Stimulated activated CD8-positive, alpha-beta memory T cell treated with anti-CD3 and anti-CD28 coated beads, Interleukin-7, amount 100 ng/mL, for 24 hours (primary cell): ENCODE measurements around the gene ILK.

Experiments used
- DNase-seq: peaks from one replicate; pipeline ENCODE4 v3.0.0-alpha.2; 2020; ENCODE audit warnings: low read depth

Gene ILK

GRCh38 chr11:6621711-6622211 is 18.2 kb downstream of the ILK start:
- DNase-seq, result no peak

- no peak for DNase-seq
Observed at GRCh38 chr11:6622261-6623171, 18.9 kb downstream of the ILK start.

- no peak for DNase-seq
Observed at GRCh38 chr11:6623391-6624363, 20.1 kb downstream of the ILK start.

- no peak for DNase-seq
Observed at GRCh38 chr11:6625156-6625831, 21.7 kb downstream of the ILK start.

DNA sequence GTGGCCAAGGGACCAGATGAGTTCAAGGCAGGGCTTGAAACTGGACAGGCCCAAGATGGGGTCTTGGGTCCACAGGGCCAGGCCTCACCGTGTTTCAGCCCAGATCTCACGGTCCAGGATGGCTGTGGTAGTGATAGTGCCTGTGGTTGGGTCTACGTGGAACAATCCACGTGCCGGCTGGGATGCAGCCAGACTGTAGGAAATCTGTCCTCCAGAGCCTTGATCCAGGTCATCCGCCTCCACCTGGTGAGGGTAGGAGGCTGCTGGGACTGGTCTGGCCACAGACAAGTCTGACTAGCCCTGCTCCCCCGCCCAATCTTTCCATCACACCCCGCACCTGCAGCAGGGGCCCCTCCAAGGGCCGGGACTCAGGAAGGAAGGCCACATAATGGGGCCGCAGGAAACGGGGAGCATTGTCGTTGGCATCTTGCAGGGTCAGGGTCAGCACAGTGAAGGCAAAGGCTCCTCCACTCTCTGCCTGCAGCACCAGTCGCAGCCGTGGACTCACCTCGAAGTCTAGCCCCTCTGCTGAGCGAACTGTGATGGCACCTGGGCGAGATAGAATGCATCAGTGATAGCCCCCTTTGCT is 22.4 kb downstream of the ILK start:
- no peak for DNase-seq

GRCh38 chr11:6626971-6627761 is 23.6 kb downstream of the ILK start:
- no peak for DNase-seq

DNA sequence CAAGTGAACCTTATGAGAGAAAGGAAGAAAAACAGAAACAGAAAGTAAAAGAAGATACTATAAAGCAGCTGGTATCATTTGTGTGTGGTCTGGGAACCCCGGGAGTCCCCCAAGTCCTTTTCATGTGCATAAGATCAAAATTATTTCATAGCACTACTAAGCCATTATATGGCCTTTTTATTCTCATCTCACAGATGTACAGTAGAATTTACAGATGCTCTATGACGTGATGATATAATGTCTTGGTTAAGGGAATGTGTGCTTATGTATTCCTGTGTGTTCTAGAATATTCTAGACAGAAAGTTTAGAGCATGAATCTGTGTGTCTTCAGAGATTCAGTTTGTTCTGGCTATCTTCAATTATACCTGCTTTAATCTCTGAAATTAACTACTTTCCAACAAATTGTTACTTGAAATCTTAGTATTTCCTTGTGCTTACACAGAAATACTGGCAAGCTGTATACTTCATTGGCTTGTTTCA is 24.2 kb downstream of the ILK start:
- DNase-seq, result no peak

DNA sequence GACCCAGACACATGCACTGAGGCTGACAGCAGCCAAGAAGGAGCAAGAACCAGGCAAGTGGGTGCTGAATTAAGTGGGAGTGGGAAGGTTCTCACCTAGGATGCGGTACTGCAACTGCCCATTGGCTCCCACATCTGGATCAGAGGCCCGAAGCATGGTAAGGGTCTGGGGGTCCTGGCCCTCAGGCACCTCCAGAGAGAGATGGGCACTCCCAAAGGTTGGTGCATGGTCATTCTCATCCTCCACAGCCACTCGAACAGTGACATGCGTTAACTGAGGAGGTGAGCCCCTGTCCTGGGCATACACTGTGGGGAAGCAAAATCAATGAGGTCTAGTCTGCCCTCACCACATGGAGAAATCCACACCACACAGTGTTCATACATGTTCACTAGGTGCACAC is 25.0 kb downstream of the ILK start:
- no peak for DNase-seq

DNA sequence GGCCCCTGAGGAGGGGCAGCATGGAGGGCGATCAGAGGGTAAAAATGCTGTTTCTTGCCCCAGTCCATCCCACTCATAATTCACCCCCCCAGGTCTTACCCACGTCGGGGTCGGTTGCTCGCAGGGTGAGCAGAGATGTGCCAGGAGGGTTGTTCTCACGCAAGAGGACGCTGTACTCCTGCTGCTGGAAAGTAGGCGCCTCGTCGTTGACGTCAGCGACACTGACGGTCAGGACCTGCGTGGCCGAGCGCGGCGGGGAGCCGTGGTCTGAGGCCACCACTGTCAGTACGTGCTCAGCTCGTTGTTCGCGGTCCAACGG is 26.0 kb downstream of the ILK start:
- DNase-seq, result no peak

DNA sequence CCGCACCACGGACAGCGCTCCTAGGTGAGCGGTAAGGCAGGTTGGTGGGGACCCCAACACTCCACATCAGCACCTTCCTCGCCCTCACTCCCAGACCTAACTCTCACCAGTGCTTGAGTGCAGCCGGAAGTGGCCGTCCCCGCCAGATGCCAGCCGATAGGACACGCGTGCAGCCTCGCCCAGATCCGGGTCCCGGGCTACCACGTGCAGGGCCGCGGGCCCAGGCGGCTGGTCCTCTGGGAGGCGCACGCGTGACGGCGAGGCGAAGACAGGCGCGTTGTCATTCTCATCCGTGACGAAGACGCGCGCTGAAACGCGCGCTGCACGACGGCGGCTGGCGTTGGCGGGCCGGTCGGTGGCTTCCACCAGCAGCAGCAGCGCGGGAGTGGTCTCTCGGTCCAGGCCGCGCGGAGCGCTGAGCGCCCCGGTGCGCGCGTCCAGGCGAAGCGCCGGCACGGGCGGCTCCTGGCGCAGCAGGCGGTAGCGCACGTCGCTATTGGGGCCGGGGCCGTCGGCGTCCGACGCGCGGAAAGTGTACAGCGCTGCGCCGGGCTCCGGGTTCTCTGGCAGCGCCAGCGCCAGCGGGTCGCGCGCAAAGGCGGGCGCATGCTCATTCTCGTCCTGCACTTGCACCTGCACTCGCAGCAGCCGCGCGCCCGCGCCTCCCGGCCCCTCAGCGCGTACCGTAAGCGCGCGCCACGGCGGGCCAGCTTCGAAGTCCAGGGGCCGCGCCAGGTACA is 26.5 kb downstream of the ILK start:
- DNase-seq, result no peak

DNA sequence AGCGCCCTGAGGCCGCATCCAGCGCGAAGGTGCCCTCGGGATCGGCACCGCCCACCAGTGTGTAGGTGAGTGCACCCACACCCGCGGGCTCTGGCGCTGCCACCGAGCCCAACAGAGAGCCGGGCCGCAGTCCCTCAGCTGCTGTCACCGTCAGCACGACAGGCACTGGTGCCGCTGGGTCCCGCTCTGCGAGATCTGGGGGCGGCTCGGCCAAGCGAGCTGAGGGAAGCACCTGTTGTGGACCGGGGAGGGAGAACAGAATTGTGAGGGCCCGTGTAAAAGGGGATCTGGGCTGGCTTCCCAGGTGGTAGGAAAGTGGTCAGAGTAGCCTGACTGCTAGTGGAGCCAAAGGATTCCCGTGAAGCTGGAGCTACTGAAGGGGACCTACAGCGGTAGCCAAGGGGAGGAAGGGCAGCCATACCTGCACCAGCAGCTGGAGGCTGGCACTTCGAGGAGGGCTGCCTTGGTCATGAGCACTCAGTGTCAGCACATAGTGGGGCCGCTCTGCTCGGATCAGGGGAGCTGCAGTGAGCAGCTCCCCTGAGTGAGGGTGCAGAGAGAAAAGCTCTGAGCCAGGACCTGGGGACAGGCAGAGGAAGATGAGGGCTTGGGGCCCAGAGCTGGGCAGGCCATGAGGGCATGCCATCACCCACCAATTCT is 27.2 kb downstream of the ILK start:
- no peak for DNase-seq

GRCh38 chr11:6631361-6631890 is 27.9 kb downstream of the ILK start:
- DNase-seq, result no peak

- DNase-seq, result no peak
Observed at GRCh38 chr11:6632116-6633073, 28.8 kb downstream of the ILK start.

- no peak for DNase-seq
Observed at GRCh38 chr11:6633422-6634408, 30.1 kb downstream of the ILK start.

GRCh38 chr11:6634534-6634933 is 31.0 kb downstream of the ILK start:
- no peak for DNase-seq

DNA sequence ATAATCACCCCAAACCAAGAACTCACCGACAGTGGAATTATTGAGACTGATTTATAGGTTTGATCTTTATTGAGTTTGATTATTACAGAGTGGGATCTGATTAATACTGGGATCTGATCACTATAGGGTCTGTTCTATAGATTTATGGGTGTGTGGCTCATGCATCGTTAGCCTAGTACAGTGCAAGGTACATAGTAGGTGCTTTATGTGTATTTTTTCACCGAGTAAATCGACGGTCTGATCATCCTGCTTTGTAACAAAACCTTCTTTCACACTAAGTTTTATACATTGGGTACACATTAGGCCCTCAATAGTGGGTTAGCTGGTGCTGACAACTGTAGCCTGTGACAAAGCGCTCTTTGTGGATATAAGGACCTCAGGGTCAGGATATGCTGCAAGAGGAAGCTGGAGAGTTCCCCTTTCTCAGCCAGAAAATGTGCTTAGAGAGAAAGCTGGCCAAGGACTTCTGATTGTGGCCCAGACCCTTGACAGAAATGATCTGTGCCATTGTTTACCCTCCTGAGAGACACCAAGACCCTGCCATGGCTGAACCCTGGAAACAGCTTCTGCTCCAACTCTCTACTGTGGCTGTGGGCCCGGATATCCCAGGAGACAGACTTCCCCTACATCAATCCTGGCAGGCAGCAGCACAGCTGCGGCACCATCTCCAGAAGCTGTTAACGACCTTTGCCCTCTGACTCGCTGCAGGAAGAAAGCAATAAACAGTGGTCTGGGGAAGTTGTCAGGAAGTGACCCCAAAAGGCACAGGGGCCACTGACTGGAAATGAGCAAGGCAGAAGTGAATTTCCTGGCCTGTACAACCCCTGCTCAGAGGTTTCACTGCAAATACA is 31.7 kb downstream of the ILK start:
- no peak for DNase-seq
